Hindlimb muscle (tissue), 1 donor: ENCODE measurements around the gene SLC22A17. TPM values are rescaled to one million over a fixed set of nuclear protein-coding genes. Genes with fewer than 3 reads are reported as not detected.

Experiments used
- DNase-seq: peaks from one replicate; pipeline ENCODE4 v3.0.0-alpha.2; 2013
- polyA plus RNA-seq: library from polyadenylated mRNA; unstranded; fragments of 120-200 nt; gene quantifications from one replicate; pipeline ENCODE4 v1.2.1, GENCODE V29; 2013; ENCODE audit not compliant: insufficient read length

The SLC22A17 gene
- polyA plus RNA-seq, 1 donor, result 21.2 TPM

GRCh38 chr14:23380976-23381375 is 28.3 kb upstream of the SLC22A17 start:
- no peak for DNase-seq

GRCh38 chr14:23380197-23380914 is 27.7 kb upstream of the SLC22A17 start:
- DNase-seq, result no peak

GRCh38 chr14:23379366-23380196 is 26.9 kb upstream of the SLC22A17 start:
- DNase-seq, result peak; percentile 29

- no peak for DNase-seq
These were observed 26.0 kb upstream of the SLC22A17 start for GRCh38 chr14:23378612-23379220.

GRCh38 chr14:23377573-23378563 is 25.2 kb upstream of the SLC22A17 start:
- no peak for DNase-seq

GRCh38 chr14:23377198-23377550 is 24.5 kb upstream of the SLC22A17 start:
- no peak for DNase-seq

GRCh38 chr14:23376482-23377197 is 24.0 kb upstream of the SLC22A17 start, which contains the start of gene CMTM5:
TSS of gene CMTM5 (plus strand) at chr14:23377046. CDS start at chr14:23377252, 206 bp downstream.
- DNase-seq, result no peak

- DNase-seq, result no peak
These were observed 23.0 kb upstream of the SLC22A17 start for GRCh38 chr14:23375527-23376251.

GRCh38 chr14:23373041-23373440 is 20.4 kb upstream of the SLC22A17 start:
- DNase-seq, result no peak

- DNase-seq, result no peak
These were observed 19.8 kb upstream of the SLC22A17 start, which contains the start of gene IL25 for GRCh38 chr14:23372509-23372908. TSS of gene IL25 (plus strand) at chr14:23372809.

- no peak for DNase-seq
These were observed 19.2 kb upstream of the SLC22A17 start for GRCh38 chr14:23371865-23372264.

GRCh38 chr14:23370221-23370620 is 17.5 kb upstream of the SLC22A17 start:
- DNase-seq, result no peak

GRCh38 chr14:23366426-23366921 is 13.8 kb upstream of the SLC22A17 start:
- DNase-seq, result peak; percentile 70

- peak; percentile 87 for DNase-seq
These were observed 13.2 kb upstream of the SLC22A17 start for GRCh38 chr14:23365732-23366425.

GRCh38 chr14:23365036-23365731 is 12.5 kb upstream of the SLC22A17 start, which contains the start of gene EFS:
TSS of gene EFS (minus strand) at chr14:23365172. CDS start at chr14:23365025, 147 bp downstream.
- DNase-seq, result peak; percentile 82

- DNase-seq, result peak; percentile 73
These were observed 11.7 kb upstream of the SLC22A17 start for GRCh38 chr14:23364164-23365035.

- DNase-seq, result no peak
These were observed 9.5 kb upstream of the SLC22A17 start for GRCh38 chr14:23362200-23362599.

- no peak for DNase-seq
These were observed 9.1 kb upstream of the SLC22A17 start for GRCh38 chr14:23361763-23362162.
